Upper lobe of right lung (tissue), 1 donor: Measurements from ENCODE around the gene RASGRP1. TPM values are rescaled to one million over a fixed set of nuclear protein-coding genes. Genes with fewer than 3 reads are reported as not detected.
A peak's percentile ranks its signal among the peaks of the same experiment; 100 is the strongest.

Source experiments
- ATAC-seq: fragments of 200-7000 bp; cut with Tn5 transposase; one replicate; pipeline ENCODE4 v1.9.1; 2020; ENCODE audit warnings: mild to moderate bottlenecking, moderate library complexity
- DNase-seq: peaks from one replicate; pipeline ENCODE4 v3.0.0-alpha.2; 2020
- H3K27ac ChIP-seq: fragments of 200-600 bp; one replicate; pipeline ENCODE4 v1.8.0; 2022
- H3K27me3 ChIP-seq: fragments of 200-600 bp; one replicate; pipeline ENCODE4 v1.8.0; 2022; ENCODE audit warnings: mild to moderate bottlenecking
- H3K36me3 ChIP-seq: fragments of 200-600 bp; one replicate; pipeline ENCODE4 v1.8.0; 2022
- H3K4me1 ChIP-seq: fragments of 200-600 bp; one replicate; pipeline ENCODE4 v1.8.0; 2022
- H3K4me3 ChIP-seq: fragments of 200-600 bp; one replicate; pipeline ENCODE4 v1.8.0; 2022; ENCODE audit warnings: mild to moderate bottlenecking
- H3K9me3 ChIP-seq: fragments of 200-600 bp; one replicate; pipeline ENCODE4 v1.8.0; 2022
- CTCF ChIP-seq: fragments of 200-600 bp; IDR thresholded peaks from one replicate; pipeline ENCODE4 v1.8.0; 2022; ENCODE audit warnings: antibody characterized with exemption
- intact Hi-C: fragments of 100-400 bp; cut with DNase I; formaldehyde crosslinking; loops from one replicate; pipeline ENCODE4 v1.11.0; 2022
- total RNA-seq: library from RNA; stranded (reverse); fragmentation: NEBNext Ultra II Directional; extraction: Animal tissue kit (Norgen Biotek cat#: 25700); gene quantifications from one replicate; pipeline ENCODE4 v1.2.1, GENCODE V29; 2021
- donor health status: DM: no; HTN: yes; CAD: no; lungs with severe emphysema.

The RASGRP1 gene
- total RNA-seq, 1 donor from 2014 or later = 9.4 TPM

- intact Hi-C loops = no loop called here
- ATAC-seq = peak; percentile 36
- no peak for TF ChIP-seq CTCF
- no peak overlapping the region for H3K27ac ChIP-seq
- H3K27me3 ChIP-seq = no peaks in the 10 kb centered on the region
- no peaks in the 10 kb centered on the region for H3K36me3 ChIP-seq
- no peak overlapping the region for H3K4me3 ChIP-seq
- DNase-seq = no peak
- H3K4me1 ChIP-seq = no peaks in the 10 kb centered on the region
- no peaks in the 10 kb centered on the region for H3K9me3 ChIP-seq
These were observed 59.7 kb downstream of the RASGRP1 start for GRCh38 chr15:38504680-38505467.

DNA sequence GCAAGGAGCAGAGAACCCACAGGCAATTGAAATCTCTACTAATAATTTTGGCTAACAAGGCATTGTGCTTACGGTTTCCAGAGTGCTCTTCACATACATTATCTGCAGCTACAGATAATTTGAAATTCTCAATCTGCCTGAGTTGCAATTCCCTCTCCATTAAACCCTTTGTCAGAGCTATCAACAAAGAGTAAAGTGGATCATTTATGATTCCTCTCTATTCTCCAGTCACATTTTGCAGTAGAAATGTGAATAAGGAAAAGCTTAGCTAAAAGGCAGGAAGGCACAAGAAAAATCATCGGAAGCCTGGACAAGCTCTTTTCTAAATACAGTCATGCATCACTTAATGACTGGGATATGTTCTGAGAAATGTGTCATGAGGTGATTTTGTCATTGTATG, 61.1 kb downstream of the RASGRP1 start:
- H3K9me3 ChIP-seq = no peaks in the 10 kb centered on the region
- no peaks in the 10 kb centered on the region for H3K27me3 ChIP-seq

DNA sequence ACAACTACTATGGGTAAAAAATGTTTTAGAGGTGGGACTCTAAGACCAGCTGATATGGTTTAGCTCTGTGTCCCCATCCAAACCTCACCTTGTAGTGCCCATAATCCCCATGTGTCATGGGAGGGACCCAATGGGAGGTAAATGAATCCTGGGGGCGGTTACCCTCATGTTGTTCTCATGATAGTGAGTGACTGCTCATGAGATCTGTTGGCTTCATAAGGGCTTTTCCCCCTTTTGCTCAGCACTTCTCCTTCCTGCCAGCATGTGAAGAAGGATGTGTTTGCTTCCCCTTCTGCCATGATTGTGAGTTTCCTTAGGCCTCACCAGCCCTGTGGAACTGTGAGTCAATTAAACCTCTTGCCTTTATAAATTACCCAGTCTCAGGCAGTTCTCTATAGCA, 65.0 kb downstream of the RASGRP1 start:
- no peak overlapping the region for H3K4me3 ChIP-seq
- DNase-seq = no peak
- H3K36me3 ChIP-seq = no peaks in the 10 kb centered on the region
- H3K27me3 ChIP-seq = no peaks in the 10 kb centered on the region
- H3K27ac ChIP-seq = no peak overlapping the region
- intact Hi-C loops = no loop called here
- H3K9me3 ChIP-seq = no peaks in the 10 kb centered on the region
- ATAC-seq = no peak
- H3K4me1 ChIP-seq = no peaks in the 10 kb centered on the region
- TF ChIP-seq CTCF = no peak

More for the DNA sequence above, 61.1 kb downstream of the RASGRP1 start:
- intact Hi-C loops = no loop called here
- no peak for TF ChIP-seq CTCF
- no peak overlapping the region for H3K27ac ChIP-seq
- DNase-seq = no peak
- H3K4me3 ChIP-seq = no peak overlapping the region
- H3K36me3 ChIP-seq = no peaks in the 10 kb centered on the region
- no peak for ATAC-seq
- H3K4me1 ChIP-seq = no peaks in the 10 kb centered on the region

DNA sequence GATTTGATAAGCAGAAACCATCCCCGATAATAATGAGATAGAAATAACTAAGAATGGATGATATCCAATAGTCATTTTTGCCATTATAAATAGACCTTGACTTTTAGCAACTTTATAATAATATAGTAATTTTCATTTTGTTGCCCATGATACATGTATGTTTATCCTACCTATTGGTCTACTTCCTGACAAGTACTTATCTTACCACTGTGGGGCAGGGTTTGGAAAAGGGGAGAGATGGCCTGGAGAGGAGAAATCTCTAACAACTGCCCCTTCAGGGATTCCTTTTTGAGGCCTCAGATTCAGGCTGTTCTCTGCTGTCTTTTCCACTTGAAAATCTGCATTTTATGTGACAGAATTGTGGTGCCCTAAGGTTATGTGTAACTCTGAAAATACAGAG, 68.5 kb downstream of the RASGRP1 start:
- no peaks in the 10 kb centered on the region for H3K27me3 ChIP-seq
- no peak for ATAC-seq
- H3K27ac ChIP-seq = no peak overlapping the region
- no peaks in the 10 kb centered on the region for H3K9me3 ChIP-seq
- H3K36me3 ChIP-seq = no peaks in the 10 kb centered on the region
- H3K4me3 ChIP-seq = no peak overlapping the region
- no peak for DNase-seq
- H3K4me1 ChIP-seq = no peaks in the 10 kb centered on the region
- intact Hi-C loops = no loop called here
- TF ChIP-seq CTCF = no peak

GRCh38 chr15:38490242-38490922, 74.2 kb downstream of the RASGRP1 start:
- H3K36me3 ChIP-seq = peaks cover 7% of the 10 kb centered on the region
- no peak for ATAC-seq
- intact Hi-C loops = no loop called here
- no peaks in the 10 kb centered on the region for H3K9me3 ChIP-seq
- H3K27ac ChIP-seq = no peak overlapping the region
- TF ChIP-seq CTCF = no peak
- DNase-seq = no peak
- H3K4me1 ChIP-seq = no peaks in the 10 kb centered on the region
- no peak overlapping the region for H3K4me3 ChIP-seq
- no peaks in the 10 kb centered on the region for H3K27me3 ChIP-seq
